GM12801 (cell line): ENCODE results near the gene PTTG2.

Experiments used
- TF ChIP-seq, protein P1 (sequence below): IDR thresholded peaks from one replicate; pipeline ENCODE4 v1.5.1; 2011; ENCODE audit warnings: control low read depth; ENCODE audit not compliant: insufficient read length; ENCODE audit errors: extremely low read depth

Gene PTTG2

GRCh38 chr4:37999965-38000364, 39.8 kb downstream of the PTTG2 start:
- TF ChIP-seq, protein P1, sequence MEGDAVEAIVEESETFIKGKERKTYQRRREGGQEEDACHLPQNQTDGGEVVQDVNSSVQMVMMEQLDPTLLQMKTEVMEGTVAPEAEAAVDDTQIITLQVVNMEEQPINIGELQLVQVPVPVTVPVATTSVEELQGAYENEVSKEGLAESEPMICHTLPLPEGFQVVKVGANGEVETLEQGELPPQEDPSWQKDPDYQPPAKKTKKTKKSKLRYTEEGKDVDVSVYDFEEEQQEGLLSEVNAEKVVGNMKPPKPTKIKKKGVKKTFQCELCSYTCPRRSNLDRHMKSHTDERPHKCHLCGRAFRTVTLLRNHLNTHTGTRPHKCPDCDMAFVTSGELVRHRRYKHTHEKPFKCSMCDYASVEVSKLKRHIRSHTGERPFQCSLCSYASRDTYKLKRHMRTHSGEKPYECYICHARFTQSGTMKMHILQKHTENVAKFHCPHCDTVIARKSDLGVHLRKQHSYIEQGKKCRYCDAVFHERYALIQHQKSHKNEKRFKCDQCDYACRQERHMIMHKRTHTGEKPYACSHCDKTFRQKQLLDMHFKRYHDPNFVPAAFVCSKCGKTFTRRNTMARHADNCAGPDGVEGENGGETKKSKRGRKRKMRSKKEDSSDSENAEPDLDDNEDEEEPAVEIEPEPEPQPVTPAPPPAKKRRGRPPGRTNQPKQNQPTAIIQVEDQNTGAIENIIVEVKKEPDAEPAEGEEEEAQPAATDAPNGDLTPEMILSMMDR = no peak

DNA sequence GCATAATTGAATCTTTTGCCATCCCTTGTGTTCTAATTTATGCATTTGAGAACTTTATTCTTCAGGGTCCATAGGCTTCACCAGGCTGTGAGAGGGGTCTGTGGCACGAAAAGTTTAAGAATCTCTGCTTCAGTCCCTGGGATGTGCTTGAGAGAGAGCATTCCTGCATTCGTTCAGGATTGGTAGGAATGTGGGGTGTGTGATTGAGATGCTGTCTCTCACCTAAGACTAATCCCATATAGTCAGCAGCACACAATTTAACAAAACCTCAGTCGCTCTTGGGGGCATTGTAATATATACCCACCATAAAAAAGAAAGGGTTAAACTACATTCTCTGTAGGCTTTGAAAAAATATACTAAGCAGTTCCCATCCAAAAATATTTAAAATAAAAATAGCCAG, 41.7 kb downstream of the PTTG2 start:
- TF ChIP-seq, protein P1 = no peak

DNA sequence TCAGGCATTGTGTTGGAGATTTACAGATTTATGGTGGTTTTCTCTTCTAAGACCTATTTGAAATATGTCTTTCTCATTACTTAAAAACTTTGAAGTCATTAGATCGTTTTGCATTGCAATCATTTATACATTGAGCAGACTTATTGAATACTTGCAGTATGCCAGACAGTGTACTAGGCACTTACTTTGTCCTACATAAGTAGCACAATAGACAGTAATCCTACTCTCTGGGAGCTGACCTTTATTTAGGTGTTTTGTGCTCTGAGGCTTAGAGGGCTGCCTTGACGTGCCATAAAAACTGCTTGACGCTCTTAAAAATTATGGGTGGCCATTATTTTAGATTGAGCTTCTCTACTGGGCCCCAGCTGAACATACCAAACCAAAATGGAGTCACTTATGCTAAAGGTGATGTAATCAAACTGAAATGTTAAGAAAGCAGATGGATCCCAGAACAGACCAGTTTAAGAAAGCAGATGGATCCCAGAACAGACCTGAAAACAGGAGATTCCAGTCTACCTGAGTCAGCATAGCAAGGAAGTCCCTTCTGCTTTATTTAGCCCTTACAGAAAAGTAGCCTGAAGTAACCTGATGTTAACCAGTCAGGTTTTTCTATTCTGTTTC, 42.4 kb downstream of the PTTG2 start:
- TF ChIP-seq, protein P1 = no peak

DNA sequence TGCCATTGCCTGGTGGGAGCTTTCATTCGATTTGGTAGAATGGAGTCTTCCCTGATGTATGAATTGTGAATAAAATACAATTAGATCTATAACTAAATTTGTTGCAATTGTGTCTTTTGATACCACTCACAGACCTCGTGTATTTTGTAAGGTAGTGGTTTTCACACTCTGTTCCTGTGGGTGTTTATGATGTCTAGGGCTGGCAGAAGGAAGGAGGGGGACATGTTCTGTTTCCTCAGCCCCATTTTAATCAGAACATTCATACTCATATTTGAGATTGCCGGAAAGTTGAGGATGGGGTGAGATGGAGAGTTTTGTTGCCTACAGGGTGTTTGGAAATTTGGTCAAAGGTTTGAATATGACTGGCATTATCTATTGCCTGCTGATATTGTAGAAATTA, 42.9 kb downstream of the PTTG2 start:
- TF ChIP-seq, protein P1 = no peak

GRCh38 chr4:38003628-38004027, 43.4 kb downstream of the PTTG2 start:
- TF ChIP-seq, protein P1 = no peak

DNA sequence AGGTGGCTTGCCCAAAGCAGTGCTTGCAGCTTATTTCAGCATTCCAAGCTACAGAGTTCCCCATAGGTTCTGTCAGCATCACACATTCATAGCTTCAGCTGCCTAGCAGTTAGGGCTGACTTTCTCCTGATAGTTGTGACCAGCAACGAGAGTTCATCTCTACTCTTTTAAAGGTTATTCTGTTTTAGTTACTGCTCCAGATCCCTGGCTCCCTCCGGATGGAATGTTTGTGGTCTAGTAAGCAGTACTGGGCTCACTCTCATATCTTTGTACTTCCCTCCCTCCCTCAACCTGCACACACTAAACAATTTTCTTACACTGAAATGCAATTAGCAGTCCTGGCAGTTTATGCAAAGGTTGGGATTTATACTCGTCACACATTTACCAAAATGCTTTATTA, 43.9 kb downstream of the PTTG2 start:
- TF ChIP-seq, protein P1 = no peak

GRCh38 chr4:38004887-38005286, 44.7 kb downstream of the PTTG2 start:
- TF ChIP-seq, protein P1 = no peak
